H1 (cell line): ENCODE measurements around the gene AOAH.

ENCODE experiments used
- EGR1 ChIP-seq: IDR thresholded peaks from 2 replicates; pipeline ENCODE4 v1.6.1; 2011; ENCODE audit warnings: low read depth, low read length, borderline replicate concordance
- NRF1 ChIP-seq: IDR thresholded peaks from 2 replicates; pipeline ENCODE4 v1.6.1; 2011; ENCODE audit warnings: mild to moderate bottlenecking, low read depth, low read length, improper control_type of control experiment
- TF ChIP-seq, protein P1 (sequence below), 3 experiments: IDR thresholded peaks; 1 replicate in 2 of 3; 2 replicates in 1 of 3; pipeline versions ENCODE4 v1.5.1 to v1.6.1; 2011; ENCODE audit warnings: low read length in 3 of 3, mild to moderate bottlenecking in 3 of 3, inconsistent platforms in 2 of 3, low read depth in 1 of 3, moderate library complexity in 1 of 3; ENCODE audit not compliant: insufficient read depth in 1 of 3; ENCODE audit errors: control extremely low read depth in 1 of 3

DNA sequence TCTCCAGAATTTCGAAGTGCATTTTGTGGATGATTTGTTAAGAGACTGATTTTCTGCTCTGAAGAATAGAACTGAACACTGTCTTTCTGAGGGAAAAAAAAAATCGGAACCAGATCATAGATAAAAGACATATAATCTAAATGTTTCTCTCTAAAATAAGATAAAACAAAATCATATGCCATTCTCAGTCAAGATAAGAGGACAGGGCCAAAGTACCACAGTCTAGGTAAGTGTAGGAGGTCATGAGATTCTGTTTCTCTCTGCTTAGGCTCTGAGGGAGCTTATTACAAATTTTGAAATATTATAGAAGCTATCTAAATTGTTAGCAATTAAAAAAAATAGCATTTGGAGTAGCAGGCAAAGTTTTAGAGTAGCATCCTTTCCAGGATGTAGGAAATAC lies 702 bp upstream of the AOAH start:
- TF ChIP-seq, protein P1, sequence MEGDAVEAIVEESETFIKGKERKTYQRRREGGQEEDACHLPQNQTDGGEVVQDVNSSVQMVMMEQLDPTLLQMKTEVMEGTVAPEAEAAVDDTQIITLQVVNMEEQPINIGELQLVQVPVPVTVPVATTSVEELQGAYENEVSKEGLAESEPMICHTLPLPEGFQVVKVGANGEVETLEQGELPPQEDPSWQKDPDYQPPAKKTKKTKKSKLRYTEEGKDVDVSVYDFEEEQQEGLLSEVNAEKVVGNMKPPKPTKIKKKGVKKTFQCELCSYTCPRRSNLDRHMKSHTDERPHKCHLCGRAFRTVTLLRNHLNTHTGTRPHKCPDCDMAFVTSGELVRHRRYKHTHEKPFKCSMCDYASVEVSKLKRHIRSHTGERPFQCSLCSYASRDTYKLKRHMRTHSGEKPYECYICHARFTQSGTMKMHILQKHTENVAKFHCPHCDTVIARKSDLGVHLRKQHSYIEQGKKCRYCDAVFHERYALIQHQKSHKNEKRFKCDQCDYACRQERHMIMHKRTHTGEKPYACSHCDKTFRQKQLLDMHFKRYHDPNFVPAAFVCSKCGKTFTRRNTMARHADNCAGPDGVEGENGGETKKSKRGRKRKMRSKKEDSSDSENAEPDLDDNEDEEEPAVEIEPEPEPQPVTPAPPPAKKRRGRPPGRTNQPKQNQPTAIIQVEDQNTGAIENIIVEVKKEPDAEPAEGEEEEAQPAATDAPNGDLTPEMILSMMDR (IDR thresholded peaks at IDR 0.05; ENCODE audit: control extremely low read depth in 1 of 3, insufficient read depth in 1 of 3, low read depth in 1 of 3, low read length in 3 of 3): no peak
- no peak for TF ChIP-seq NRF1
- no peak for TF ChIP-seq EGR1
